GM10266 (cell line): ENCODE results near the gene RGS3.
A peak's percentile ranks its signal among the peaks of the same experiment; 100 is the strongest.

Experiments
- DNase-seq: peaks from one replicate; pipeline ENCODE4 v3.0.0; 2012; ENCODE audit errors: extremely low spot score
- CTCF ChIP-seq: IDR thresholded peaks from 2 replicates; pipeline ENCODE4 v1.5.1; 2012; ENCODE audit warnings: mild to moderate bottlenecking, low read depth; ENCODE audit not compliant: control insufficient read depth, insufficient read depth; ENCODE audit errors: missing control alignments

The RGS3 gene

GRCh38 chr9:113463418-113464285 lies at the start of gene RGS3:
RGS3 (plus strand) TSS chr9:113463727; CDS start chr9:113463803, 76 bp downstream.
- no peak for DNase-seq

GRCh38 chr9:113416149-113416721 lies 47.3 kb upstream of the RGS3 start:
- DNase-seq: peak; percentile 73
- TF ChIP-seq CTCF: no peak

More at GRCh38 chr9:113463418-113464285, at the start of gene RGS3:
- no peak for TF ChIP-seq CTCF

- DNase-seq: no peak
- no peak for TF ChIP-seq CTCF
Measured at GRCh38 chr9:113417370-113417769, 46.2 kb upstream of the RGS3 start.

- TF ChIP-seq CTCF: no peak
- no peak for DNase-seq
Measured at GRCh38 chr9:113421726-113422125, 41.8 kb upstream of the RGS3 start.

- no peak for TF ChIP-seq CTCF
- DNase-seq: no peak
Measured at GRCh38 chr9:113425072-113425471, 38.5 kb upstream of the RGS3 start.

- no peak for TF ChIP-seq CTCF
- no peak for DNase-seq
Measured at GRCh38 chr9:113426701-113427100, 36.8 kb upstream of the RGS3 start.

- TF ChIP-seq CTCF: no peak
- no peak for DNase-seq
Measured at GRCh38 chr9:113427629-113428028, 35.9 kb upstream of the RGS3 start.
